ENCODE data around the gene CLN5.

Gene CLN5

GRCh38 chr13:77040835-77041234 lies 49.0 kb downstream of the CLN5 start:
- no peaks in the 10 kb centered on the region for H3K27me3 Mint-ChIP-seq
- peaks cover 2% of the 10 kb centered on the region for H3K4me1 Mint-ChIP-seq
- no peaks in the 10 kb centered on the region for H3K9me3 Mint-ChIP-seq
- no peak overlapping the region for H3K4me3 Mint-ChIP-seq
- DNase-seq (ENCODE audit: low spot score in 2 of 2) (no peak), ATAC-seq (ENCODE audit: low read depth) (no peak)
- no peak overlapping the region for H3K27ac Mint-ChIP-seq
- H3K36me3 Mint-ChIP-seq, result peaks cover 2% of the 10 kb centered on the region

DNA sequence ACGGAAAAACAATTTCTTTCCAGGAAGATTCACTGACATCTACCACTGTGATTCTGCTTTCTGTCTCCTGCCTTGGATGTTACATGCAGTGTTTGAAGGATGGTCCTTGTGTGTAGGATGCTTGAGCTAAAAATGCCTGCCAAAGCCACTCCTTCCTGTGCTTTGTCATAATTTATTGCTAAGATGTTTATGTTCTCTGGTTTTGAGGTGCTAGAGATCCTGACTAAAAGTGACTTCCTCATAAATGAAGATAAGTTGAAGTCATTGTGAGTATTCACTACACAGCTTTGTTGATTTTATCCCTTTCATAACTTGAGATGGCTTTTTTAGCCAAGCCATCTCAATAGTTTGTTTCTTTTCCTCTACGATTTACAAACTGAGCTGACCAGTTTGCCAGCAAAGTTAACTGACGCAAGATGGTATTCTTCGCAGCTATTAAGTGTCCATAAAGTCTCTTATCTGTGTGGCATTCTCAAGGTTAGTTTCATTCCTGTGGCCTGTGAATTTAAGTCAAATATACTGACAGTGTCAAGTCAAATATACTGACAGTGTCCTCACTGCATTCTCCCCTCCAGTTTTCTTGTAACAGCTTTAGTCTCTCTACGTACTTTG lies 50.8 kb downstream of the CLN5 start:
- Mint-ChIP-seq H3K27me3 (no peaks in the 10 kb centered on the region), H3K9me3 (no peaks in the 10 kb centered on the region), H3K27ac (peak overlapping the region; percentile 83), H3K4me1 (peaks cover 2% of the 10 kb centered on the region), H3K4me3 (no peak overlapping the region), H3K36me3 (peaks cover 16% of the 10 kb centered on the region)
- no peak for ATAC-seq (ENCODE audit: low read depth)
- no peak for DNase-seq (ENCODE audit: low spot score in 2 of 2)

- H3K36me3 Mint-ChIP-seq, result peaks cover 40% of the 10 kb centered on the region
- no peaks in the 10 kb centered on the region for H3K9me3 Mint-ChIP-seq
- H3K4me1 Mint-ChIP-seq, result peaks cover 7% of the 10 kb centered on the region
- no peak overlapping the region for H3K4me3 Mint-ChIP-seq
- no peak for ATAC-seq (ENCODE audit: low read depth)
- DNase-seq (ENCODE audit: low spot score in 2 of 2), result no peak
- H3K27ac Mint-ChIP-seq, result no peak overlapping the region
- H3K27me3 Mint-ChIP-seq, result no peaks in the 10 kb centered on the region
These were observed 55.9 kb downstream of the CLN5 start for GRCh38 chr13:77047649-77048343.

GRCh38 chr13:77048681-77049080 lies 56.8 kb downstream of the CLN5 start:
- peak overlapping the region; percentile 87 for H3K27ac Mint-ChIP-seq
- no peaks in the 10 kb centered on the region for H3K9me3 Mint-ChIP-seq
- DNase-seq (ENCODE audit: low spot score in 2 of 2), result no peak
- H3K27me3 Mint-ChIP-seq, result no peaks in the 10 kb centered on the region
- peaks cover 42% of the 10 kb centered on the region for H3K36me3 Mint-ChIP-seq
- H3K4me1 Mint-ChIP-seq, result peaks cover 5% of the 10 kb centered on the region
- ATAC-seq (ENCODE audit: low read depth), result no peak
- H3K4me3 Mint-ChIP-seq, result no peak overlapping the region

DNA sequence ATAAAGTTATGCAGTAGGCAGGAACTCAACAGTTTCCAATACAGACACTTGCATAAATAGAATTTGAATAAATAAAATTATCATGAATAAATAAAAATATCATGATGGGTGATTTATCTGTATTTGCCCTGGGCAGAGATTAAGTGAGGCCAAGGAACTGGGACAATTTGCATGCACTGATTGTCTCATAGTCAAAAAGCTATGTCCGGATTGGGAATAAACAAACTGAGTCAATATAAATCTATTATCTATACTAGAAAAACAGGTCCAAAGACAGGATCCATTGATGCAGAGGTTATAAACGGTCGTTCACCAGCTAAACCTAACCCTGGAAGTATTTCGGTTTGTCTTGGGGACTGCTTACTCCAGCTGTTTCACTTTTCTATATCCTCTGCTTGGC lies 61.3 kb downstream of the CLN5 start:
- no peak for ATAC-seq (ENCODE audit: low read depth)
- no peak overlapping the region for H3K27ac Mint-ChIP-seq
- peaks cover 8% of the 10 kb centered on the region for H3K4me1 Mint-ChIP-seq
- H3K27me3 Mint-ChIP-seq, result no peaks in the 10 kb centered on the region
- peaks cover 45% of the 10 kb centered on the region for H3K36me3 Mint-ChIP-seq
- no peak for DNase-seq (ENCODE audit: low spot score in 2 of 2)
- H3K4me3 Mint-ChIP-seq, result no peak overlapping the region
- no peaks in the 10 kb centered on the region for H3K9me3 Mint-ChIP-seq

All from memory B cell (primary cell).